CD4-positive, alpha-beta T cell treated with Interleukin-12 subunit alpha and Interleukin-12 subunit beta, for 1 hour (primary cell): Measurements from ENCODE around the gene SEMA4C.
"Not testable (repeated sequence)": the region's sequence is repeated elsewhere in the genome, so short reads cannot be mapped to it uniquely, and the experiment has no call there.

ENCODE experiments used
- DNase-seq: peaks from one replicate; pipeline ENCODE4 v3.0.0-alpha.2; 2020

The SEMA4C gene

GRCh38 chr2:96897491-96898134, 27.7 kb upstream of the SEMA4C start:
- no peak for DNase-seq

- peak; percentile 15 for DNase-seq
These were observed 26.1 kb upstream of the SEMA4C start for GRCh38 chr2:96895746-96896651.

DNA sequence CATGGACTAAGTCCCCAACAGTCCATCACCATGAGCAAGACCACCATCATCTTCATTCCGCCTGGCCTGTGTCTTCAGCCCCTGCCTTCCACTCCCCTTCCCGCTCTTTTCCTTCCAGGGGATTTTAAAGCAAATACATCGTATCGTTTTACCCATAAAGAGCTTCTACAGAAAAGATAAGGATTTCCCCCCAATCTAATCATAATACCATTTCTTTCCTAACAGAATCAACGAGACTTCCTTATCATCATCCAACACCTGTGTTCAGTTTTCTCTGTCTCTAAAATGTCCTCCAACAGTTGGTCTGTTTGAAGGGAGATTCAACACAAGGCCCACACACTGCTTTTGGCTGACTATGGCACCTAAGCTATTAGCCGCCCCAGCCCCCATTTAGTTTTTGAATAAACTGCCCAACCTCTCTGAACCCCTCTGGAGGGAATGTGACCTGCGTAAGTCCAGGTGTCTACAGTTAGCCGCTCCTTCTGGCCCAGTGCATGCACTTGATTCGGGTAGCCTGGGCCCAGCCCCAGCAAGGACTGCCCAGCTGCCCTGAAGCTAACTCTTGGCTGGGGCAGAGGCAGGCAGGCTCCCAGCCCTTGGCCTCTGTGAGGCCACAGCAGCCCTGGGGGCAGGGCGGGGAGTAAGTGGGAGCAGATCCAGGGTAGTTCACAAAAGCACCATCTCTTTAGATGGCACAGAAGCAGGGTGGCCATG, 25.3 kb upstream of the SEMA4C start:
- DNase-seq, result no peak

- no peak for DNase-seq
These were observed 24.3 kb upstream of the SEMA4C start for GRCh38 chr2:96894151-96894531.

DNA sequence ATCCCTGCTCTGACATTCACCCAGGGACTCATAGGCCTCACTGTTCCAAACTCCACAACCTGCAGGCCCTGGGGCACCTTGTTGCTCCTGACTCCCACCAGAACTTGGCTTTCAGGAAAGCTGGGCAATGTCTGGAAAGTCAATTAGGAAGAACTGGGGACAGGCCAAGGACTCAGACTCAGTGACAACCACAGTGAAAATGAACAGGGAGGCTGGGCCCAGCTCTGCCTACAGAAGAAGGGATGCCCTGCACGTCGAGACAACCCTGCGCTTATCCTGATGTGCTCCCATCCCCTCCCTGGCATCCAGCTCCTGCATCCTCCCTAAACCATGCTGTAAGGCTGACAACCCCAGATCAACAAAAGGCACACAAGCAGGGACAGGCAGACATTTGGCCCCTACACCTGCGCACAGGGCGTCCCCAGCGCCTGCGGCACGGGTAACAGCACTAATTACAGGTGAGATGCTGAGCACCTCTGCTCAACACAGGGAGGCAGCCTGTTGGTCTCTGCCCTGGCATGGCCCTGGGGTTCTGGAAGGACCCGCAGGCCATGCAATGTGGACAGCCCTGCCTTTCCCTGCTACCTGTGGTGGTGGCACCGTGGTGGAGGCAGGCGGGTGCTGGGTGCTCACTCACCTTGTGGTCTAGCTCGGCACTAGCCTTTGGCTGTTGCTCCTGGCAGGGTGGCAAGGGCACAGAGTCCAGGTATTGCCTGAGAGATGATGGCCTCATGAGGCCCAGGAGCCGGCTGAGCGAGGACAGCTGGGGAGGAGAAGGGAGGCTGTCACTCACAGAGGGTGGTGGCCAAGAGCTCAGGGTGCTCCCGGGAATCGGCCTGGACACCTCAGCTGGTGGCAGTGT, 23.6 kb upstream of the SEMA4C start:
- no peak for DNase-seq

DNA sequence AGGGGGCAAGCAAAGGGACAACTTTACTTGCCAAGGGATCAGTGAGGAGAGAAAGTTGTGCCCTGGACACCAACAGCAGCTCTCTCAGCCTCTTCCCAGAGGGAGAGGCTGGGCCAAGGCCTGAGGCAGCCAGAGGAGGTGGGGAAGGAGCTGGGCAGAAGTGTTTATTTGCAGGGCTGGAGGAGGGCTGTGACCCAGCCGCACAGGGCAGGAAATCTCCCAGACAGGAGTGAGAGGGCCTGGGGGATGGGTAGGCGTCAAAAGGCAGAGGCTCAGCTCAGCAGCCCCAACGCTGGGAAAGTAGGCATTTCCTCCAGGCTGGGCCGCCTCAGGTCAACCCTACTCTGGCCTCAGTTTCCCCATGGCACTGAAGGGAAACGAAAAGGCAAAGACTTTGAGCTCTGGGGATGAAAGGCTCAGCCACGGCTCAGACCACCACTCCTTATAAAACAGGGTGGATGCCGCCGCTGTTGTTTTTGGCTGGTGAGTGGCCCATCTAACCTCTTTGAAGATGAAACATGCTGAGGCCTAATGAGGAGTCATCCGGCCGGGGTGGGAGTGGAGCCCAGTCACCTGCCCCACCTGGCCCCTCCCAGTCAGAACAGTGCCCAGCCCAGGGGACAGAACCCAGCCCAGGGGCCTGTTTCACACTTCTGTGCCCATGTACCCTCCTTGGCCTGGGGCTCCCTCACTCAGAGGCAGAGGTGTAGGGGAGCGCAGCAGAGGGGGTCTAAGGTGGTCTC, 21.9 kb upstream of the SEMA4C start:
- no peak for DNase-seq

DNA sequence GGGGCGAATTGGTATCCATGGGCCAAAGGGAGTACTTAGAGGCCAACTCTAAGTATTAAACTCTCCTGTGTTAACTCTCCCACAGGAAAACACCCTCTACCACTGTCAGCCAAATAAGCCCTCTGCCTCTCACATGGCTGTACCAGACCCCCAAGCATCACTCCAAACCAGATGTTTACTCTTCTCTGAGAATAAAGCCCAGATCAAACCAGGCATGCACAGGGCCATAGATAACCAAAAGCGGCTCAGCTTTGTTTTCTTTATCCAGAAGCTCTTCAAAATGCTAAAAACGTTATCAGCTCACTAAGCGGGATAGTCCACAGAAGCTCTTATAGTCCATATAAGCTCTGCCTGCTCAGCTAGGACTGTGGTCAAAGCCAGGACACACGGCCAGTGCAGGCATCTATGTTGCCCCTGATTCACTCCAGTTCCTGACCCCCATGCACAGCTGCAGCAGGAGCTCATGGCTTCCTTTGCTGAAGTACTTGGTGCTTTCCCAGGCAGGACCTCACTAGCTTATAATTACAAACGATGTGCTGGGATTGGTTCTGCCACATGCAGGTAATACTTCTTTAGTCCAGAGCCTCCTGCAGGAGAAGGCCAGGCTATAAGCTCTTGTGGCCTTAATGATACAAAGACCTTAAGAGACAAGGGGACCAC, 21.0 kb upstream of the SEMA4C start:
- no peak for DNase-seq

DNA sequence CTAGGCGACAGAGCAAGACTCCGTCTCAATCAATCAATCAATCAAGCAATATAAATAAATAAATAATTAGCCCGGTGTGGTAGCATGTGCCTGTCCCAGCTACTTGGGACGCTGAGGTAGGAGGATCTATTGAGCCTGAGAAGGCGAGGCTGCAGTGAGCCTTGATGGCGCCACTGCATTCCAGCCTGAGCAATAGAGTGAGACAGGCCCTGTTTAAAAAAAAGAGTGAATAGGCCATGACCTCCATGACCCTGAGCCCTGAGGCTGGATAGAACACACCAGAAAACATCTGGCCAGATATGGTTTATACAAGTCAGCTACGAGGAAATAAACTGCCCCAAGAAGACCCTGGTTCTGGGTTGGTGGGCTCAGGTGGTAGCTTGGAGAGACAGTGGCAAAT, 20.4 kb upstream of the SEMA4C start:
- DNase-seq, result no peak

DNA sequence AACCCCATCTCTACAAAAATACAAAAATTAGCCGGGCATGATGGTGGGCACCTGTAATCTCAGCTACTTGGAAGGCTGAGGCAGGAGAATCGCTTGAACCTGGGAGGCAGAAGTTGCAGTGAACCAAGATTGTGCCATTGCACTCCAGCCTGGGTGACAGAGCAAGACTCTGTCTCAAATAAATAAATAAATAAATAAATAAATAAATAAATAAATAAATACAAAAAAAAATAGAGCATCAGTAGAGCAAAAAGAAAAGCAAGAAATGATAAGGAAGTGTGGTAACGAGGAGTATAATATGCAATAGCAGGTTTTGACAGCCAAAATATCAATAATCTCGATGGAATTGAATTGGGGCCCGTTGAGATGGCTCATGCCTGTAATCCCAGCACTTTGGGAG, 19.6 kb upstream of the SEMA4C start:
- not testable (repeated sequence) for DNase-seq

DNA sequence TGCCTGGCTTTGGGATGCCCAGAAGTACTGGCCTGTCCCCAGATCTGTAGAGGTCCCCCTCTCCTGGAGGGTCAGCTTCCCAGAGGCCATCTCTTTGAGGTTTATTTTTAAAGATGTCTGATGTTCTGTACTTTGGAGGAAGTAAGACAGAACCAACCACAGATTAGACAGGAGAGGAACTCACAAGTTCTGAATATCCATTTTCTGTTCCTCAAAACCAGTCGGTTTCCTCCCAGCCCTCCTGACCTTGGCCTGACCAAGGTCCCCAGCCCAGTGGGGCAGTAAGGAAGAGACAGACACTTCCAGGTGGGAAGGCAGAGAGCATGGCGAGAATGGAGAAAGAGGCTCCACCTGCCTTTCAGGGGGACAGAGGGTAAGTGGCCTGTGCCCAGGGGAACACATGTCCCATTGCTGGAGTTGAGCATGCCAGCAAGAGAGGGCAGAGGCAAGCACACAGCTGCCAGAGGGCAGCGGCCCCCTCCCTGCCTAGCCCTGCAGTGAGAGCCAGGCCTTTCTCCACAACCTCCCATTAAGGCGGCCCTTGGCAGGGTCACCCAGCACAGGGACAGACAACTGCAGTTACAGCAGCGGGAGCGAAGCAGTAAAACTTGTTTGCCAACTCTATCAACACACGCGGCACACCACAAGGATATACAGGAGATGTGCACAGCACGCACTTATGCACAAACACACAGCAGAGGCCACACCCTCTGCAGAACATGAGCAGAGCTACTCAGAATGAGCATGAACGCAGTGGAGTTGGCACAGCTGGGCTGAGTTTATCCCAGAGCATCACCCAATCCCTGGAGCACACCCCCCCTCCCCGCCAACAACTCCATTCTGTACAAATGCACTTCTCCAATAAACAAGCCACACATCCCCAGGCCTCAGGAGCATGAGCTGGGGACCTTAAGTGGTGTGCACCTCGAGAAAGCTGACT, 18.5 kb upstream of the SEMA4C start:
- DNase-seq, result no peak

- DNase-seq, result no peak
These were observed 17.7 kb upstream of the SEMA4C start for GRCh38 chr2:96887493-96888012.

- DNase-seq, result no peak
These were observed 15.8 kb upstream of the SEMA4C start for GRCh38 chr2:96885432-96886347.

- no peak for DNase-seq
These were observed 14.6 kb upstream of the SEMA4C start for GRCh38 chr2:96884299-96885094.

- DNase-seq, result no peak
These were observed 13.4 kb upstream of the SEMA4C start for GRCh38 chr2:96883306-96883705.

DNA sequence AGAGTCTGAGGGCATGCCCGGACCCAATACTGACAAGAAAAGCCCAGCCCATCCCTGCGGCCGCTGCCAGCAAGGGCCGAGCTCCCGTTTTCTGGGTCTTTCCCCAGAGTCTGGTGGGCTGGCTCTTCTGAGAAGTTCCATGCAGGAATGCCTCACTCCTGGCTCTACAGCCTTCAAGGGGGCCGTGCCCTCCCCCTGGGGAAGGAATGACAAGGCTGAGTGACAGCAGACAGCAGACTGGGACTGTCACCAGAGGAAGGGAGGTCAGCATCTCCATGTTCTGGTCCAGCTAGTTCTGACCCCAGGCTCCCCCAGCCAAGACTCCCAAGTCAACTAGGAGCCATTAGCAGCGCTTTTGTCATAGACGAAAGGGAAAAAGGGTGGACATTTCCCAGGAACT, 13.0 kb upstream of the SEMA4C start:
- no peak for DNase-seq

DNA sequence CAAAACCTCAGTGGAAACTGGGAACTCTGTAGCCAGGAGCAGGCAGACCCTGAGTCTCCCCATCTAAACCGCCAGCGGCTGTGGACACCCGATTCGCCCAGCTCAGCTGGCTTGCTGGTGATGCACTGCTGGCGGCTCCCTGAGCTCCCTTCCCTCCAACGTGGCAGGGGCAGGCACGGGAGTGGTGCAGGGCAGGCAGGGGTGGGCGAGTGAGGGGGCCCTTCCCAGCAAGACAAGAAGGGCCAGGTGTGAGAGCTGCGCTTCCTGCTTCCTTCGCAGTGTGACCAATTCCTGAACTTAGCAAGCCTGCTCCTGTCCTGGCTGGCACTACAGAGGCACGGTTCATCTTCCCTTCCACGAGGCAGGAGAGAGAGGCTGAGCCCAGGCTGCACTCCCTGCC, 12.3 kb upstream of the SEMA4C start:
- no peak for DNase-seq

DNA sequence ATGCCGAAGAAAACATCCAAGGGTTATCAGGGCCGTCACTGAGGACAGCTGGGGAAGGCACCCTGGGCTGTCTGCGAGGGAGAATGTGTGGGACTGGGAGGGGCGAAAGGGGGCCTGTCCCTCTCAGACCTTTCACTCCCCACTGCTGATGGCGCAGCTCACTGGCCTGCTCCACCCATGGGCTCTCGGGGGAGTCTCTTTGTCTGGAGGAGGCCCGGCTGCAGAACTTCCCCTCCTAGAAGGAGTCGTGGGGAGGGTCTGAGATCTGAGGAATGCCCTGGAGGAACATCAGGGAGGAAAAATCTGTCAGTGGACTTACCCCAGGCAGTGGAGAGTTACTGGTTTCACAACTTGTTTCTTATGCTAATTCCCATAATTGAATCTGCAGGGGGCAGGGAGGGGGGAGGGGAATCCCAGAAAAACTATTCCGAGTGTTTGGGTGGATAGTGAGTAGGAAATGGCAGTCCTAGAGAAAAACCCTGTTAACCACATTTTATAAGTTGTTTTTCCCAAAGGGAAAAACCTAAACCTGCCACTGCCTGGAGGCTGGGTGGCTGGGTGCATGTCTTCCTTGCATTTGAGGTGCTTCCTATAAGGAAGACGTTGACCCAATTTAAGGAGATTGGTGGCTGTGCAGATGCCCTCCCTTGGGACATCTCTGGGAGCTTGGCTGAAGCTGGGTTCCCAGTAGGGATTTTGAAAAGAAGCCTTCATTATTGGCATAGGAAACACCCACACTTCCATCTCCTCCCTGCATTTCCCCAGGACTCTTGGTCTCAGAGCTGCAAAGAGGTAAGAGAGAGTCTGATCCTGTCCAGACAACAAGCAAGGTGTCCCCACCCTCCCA, 11.7 kb upstream of the SEMA4C start:
- no peak for DNase-seq
